ENCODE results near the gene GALNT10. TPM values are rescaled to one million over a fixed set of nuclear protein-coding genes. Genes with fewer than 3 reads are reported as not detected.
A peak's percentile ranks its signal among the peaks of the same experiment; 100 is the strongest.

Gene GALNT10
- total RNA-seq, 1 experiment from 2014 or later, result 32.3 TPM

- DNase-seq (ENCODE audit: low spot score), result no peak
Observed at GRCh38 chr5:154442801-154443200, 252.3 kb downstream of the GALNT10 start.

DNA sequence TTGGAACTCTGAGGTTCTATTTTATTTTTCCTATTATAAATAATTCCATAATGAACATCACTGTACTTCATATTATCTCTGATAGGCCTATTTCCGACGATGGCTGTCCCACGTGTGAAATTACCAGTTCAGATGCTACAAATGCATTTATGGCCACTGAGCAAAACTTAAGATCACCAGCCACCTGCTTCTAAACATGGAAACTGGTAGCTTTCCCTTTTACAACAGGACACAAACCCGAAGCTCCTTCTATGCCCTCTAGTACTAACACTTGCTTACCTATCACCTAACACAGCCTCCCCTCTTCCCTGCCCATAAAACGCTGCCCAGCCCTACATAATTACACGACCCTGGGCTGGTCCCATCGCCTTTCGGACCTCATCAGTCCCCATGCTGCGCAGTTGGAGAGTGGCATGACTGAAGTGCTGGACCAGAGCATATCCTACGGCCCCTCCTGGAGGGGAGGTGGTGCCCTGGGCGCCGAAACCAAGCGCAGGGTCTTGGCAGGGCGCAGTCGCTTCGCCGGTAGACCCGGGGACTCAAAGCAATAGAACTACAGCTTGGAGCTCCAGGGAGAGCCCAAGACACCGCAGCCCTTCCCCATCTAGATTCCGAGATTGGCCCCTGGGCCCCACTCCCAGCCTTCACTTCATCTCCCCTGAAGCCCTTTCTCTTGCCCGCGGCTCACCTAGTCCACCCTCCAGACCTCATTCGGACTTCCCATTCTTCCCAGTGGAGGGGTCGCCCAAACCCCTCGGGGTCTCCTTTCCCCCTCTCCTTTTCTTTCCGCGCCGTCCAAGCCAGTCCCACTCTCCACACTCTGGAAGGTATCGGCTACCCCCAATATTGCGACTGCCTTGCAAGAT lies 254.3 kb downstream of the GALNT10 start:
- DNase-seq (ENCODE audit: low spot score), result peak; percentile 18

DNA sequence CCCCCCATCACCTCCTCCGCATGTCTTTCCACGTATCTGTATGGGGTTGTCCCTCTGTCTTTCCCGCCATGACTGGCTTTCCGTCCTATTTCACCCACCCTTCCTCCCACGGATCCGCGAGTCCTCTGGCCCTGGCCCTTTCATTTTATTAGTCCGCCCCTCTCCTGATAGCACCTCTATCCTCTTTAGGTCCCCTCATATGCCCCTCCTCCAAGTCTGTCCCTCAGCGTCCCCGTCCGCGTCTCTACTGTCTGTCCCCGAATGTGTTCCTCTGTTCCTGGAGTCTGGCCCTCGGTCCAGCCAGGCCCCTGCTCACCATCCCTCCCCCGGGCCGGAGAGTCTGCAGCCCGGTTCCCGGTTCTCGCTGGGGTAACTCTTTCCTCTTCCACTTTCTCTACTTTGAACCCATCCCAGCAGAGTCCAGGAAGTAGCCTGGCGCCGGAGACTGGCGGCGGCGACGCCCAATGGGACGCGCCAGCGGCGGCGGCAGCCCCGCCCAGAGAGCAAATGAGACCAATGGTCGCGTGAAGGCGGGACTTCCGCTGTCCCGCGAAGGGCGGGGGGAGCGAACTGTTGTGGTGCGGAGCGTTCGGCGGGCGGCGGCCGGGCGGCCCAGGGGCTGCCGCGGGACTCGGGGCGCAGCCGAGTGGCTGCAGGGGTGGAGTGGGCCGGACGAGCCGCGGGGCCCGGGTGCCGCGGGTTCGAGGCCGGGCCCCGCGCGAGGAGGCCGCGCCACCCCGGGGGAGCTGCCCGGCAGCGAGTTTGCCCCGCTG lies 255.1 kb downstream of the GALNT10 start, which contains the start of gene SAP30L:
SAP30L (plus strand) TSS at position 576 of the 773 bp plus-strand sequence. CDS start 608 bp downstream, outside the sequence.
- peak; percentile 93 for DNase-seq (ENCODE audit: low spot score)

DNA sequence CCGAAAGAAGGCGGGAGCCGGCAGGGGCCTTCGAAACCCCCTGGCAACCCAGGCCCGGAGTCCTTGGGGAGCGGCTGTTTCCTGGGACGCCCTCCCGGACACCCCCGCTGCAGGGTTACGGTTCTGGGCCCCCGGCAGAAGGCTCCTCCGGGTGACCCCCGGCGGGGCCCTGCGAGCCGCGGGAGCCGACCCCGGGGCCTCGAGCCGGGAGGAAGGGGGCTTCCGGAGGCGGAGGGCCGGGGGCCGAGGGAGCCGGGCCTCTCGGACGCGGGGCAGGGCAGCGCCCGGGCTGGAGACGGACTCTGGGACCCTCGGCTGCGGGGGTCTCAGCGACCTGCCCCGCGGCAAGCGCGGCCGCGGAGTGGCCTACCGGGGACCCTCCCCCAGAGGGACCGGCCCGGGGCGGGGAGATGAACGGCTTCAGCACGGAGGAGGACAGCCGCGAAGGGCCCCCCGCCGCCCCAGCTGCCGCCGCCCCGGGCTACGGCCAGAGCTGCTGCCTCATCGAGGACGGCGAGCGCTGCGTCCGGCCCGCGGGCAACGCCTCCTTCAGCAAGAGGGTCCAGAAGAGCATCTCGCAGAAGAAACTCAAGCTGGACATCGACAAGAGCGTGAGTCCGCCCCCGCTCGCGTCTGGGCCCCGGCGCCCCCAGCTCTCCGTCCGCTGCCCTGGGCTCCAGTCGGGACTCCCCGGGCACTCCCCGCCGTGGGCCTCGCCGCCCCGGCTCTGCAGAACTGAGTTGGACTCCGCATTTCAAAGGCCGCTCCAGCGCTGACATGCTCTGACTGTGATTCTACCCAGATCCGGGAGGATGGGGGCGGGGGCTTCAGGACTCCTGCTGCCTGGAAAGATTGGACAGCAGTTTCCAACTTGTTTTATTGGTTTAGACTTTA lies 255.9 kb downstream of the GALNT10 start:
- DNase-seq (ENCODE audit: low spot score), result peak; percentile 60

- no peak for DNase-seq (ENCODE audit: low spot score)
Observed at GRCh38 chr5:154447089-154447725, 256.7 kb downstream of the GALNT10 start.

DNA sequence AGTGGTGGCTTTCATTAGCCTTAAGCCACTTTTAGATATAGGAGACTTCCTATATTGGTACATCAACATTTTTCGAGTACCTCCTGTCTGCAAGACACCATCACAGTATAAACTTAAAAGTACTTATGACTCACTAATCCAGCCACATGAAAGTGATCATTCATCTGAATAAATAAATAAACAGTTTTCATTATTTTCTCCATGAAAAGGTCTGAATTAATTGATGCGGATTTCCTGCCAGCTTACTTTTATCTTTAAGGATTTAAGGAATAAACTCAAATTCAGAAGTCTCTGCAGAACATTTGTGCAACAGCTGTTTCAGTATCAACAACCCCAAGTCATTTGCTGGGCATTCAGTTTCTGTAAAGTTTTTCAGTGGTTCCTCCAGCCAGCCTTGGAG lies 259.3 kb downstream of the GALNT10 start:
- DNase-seq (ENCODE audit: low spot score), result no peak

GRCh38 chr5:154451957-154452356 lies 261.4 kb downstream of the GALNT10 start:
- no peak for DNase-seq (ENCODE audit: low spot score)

DNA sequence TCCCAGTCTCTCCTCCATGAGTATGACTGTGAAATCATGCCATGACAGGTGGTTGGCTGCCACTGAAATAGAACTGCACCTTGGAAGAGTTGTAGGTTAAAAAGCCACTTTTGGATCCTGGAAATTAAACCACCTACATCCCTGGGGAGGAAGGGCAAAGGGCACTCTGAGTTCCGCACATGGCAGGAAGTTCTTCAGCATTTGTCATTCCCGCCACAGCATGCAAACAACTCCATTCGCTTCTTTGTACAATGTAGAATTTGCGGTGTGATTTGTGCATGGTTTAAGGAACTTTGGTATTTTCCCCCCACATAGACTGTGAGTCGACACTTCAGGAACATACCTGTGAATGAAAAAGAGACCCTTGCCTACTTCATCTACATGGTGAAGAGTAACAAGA lies 265.1 kb downstream of the GALNT10 start:
- no peak for DNase-seq (ENCODE audit: low spot score)

DNA sequence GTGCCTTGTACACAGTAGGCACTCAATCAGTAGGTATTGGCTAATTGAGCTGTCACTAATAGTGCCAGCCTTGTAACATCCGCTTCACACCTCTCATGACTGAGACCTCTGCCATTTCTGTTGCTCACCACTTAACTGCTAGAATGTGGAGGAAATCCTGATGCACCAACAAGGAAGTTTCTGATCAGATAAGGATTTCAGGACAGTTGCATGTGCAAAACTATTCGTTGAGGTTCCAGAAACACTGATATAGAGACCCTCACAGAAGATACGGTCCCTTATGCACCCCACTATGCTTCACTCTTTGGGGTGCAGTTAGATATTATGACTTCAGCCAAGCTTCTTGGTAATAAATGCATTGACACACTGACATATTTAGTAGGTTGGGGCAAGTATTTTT lies 266.0 kb downstream of the GALNT10 start:
- DNase-seq (ENCODE audit: low spot score), result no peak

DNA sequence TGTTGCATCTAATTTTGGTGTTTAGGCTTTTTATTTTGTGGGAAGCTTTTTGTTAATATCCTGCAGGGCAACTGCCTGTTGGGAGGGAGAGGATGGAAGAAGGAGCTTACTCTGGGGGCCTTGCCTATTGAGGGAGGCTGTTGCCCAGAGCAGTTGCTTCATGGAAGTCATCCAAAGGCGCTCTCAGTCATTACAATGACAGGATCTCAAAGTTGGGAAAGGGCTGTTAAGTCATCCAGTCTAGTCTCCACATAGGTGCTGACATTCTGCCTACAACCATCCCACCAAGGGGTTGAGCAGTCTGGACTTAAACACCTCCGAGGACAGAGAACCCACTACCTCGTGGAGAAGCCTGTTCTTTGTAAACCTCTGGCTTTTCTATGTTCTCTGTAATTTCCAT lies 268.5 kb downstream of the GALNT10 start:
- DNase-seq (ENCODE audit: low spot score), result no peak

GRCh38 chr5:154460172-154460571 lies 269.6 kb downstream of the GALNT10 start:
- no peak for DNase-seq (ENCODE audit: low spot score)

GRCh38 chr5:154461531-154461930 lies 271.0 kb downstream of the GALNT10 start:
- peak; percentile 24 for DNase-seq (ENCODE audit: low spot score)

DNA sequence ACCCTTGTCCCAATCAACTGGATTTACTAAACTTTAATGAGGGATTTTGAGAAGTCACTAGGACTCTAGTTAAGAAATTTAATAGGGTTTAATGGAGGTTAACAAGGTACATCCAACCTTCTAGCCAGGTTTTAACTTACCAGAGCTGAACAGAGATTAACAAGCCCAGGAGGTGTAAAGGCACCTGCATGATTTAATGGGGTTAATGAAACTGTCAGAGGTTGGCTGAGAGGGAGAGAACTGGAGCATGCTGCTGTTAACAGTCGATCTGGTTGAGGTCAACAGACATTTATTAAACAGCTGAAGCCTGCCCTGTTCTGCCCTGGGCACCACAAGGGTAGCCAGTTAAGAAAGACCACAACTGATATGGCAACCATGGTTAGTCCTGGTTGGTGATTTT lies 273.9 kb downstream of the GALNT10 start:
- no peak for DNase-seq (ENCODE audit: low spot score)

DNA sequence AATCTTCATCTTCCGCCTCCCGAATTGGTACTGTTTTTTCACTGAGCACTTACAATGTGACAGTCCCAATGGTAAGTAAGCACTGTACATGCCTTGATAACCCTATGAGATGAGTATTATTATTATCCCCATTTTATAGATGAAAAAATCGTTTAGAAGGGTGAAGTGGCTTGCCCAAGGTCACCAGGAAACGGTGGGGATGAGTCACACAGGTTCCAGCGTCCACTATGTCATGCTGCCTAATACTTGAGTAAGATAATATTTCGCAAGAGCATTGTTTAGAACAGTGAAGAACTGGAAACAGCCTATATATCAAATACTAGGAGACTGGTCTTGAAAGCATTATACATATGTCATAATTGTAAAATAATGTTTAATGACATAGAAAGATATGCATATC lies 274.6 kb downstream of the GALNT10 start:
- peak; percentile 57 for DNase-seq (ENCODE audit: low spot score)

- no peak for DNase-seq (ENCODE audit: low spot score)
Observed at GRCh38 chr5:154466147-154466546, 275.6 kb downstream of the GALNT10 start.

DNA sequence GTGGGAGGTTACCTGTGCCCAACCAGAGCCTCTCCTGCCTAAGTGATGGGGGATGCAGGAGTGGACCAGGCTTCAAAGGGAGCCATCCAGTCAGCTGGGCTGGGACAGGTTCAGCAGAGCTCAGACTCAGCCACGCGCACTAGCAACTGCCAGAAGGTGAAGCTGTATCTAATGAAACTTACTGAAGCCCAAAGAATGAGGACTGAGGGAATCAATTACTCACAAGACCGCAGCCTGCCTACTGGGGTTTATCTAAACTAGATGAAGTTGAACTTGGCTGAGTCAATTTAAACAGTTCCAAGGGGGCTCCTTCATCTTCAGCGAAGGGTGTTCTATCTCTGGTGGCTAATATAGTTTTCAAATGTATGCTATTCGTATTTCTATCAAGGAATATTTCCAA lies 276.1 kb downstream of the GALNT10 start:
- no peak for DNase-seq (ENCODE audit: low spot score)

- DNase-seq (ENCODE audit: low spot score), result peak; percentile 68
Observed at GRCh38 chr5:154467655-154468354, 277.3 kb downstream of the GALNT10 start.

- DNase-seq (ENCODE audit: low spot score), result no peak
Observed at GRCh38 chr5:154470137-154470536, 279.6 kb downstream of the GALNT10 start.
